Mesenteric fat pad (tissue), 1 donor: ENCODE measurements around the gene ADCYAP1R1. TPM values are rescaled to one million over a fixed set of nuclear protein-coding genes. Genes with fewer than 3 reads are reported as not detected.

Experiments
- DNase-seq: peaks from one replicate; pipeline ENCODE4 v3.0.0-alpha.2; 2020; ENCODE audit warnings: low spot score
- total RNA-seq: library from RNA; stranded (reverse); fragmentation: NEBNext Ultra II Directional; extraction: Animal tissue kit (Norgen Biotek cat#: 25700); gene quantifications from one replicate; pipeline ENCODE4 v1.2.1, GENCODE V29; 2021
- donor health status: DM: yes; HTN: yes; CAD: no.

ADCYAP1R1 gene
- total RNA-seq, 1 donor from 2014 or later = 2.5 TPM

GRCh38 chr7:31067491-31067890 lies 15.4 kb downstream of the ADCYAP1R1 start:
- peak; percentile 22 for DNase-seq

- peak; percentile 73 for DNase-seq
These were observed 16.0 kb downstream of the ADCYAP1R1 start for GRCh38 chr7:31068006-31068675.

DNA sequence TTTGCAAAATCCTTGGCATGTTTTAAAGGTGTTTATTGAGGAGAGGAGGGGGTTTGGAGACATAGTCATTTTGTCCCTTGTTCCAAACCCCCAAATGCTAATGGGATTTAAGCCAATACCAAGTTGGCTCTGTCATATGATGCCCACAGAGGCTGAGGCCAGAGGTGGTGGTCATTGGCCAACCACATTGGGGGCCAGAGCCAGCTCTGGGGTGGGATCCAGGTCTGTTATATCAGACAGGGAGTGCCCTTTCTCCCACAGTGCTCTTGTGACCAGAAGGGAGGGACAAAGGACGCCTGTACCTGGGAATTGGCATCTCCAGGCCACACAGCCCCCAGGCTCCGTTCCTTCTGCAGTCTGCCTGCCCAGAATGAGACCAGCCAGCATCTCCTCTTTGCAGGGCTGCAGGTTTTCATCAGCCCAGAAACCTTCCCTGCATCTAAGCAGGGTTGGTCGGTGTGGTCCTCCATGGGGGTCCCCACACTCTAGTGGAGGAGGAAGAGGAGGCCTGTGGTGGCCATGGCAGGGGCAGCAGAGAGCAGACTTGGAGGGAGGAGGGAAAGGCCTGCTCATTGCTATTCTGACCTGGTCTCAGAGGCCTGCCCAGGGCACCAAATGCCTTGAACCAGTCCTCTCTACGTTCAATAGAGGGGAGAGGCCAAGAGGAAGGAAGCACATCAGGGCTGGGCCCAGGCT lies 17.9 kb downstream of the ADCYAP1R1 start:
- peak; percentile 80 for DNase-seq

DNA sequence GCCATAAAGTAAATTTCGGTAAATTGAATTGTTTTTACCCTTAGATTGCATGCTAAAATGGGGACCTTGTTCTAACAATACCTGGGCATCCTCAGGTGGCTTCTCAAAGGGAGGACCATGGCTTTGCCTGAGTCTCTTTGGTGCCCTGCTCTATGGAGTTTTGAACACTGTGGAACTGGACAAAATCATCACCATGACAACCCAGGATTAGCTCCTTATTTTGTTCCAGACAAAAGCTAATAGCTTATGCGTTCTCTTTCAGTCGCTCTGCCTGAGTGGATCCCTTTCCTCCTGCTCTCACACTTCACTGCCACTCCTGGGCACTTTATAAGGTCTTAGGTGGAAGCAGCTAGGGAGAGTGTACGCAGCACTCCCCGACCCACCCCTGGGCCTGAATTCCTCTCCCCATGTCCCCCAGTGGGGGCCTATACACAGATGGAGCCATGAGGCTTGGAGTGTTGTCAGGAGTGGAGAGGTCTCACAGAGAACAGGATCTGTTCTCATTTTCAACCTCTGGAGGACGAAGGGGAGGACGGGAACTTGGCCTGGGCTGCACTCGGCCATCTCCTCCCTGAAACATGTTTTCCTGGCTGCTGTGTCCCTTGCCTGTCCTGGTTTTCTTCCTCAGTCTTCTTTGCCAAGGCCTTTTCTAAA lies 19.0 kb downstream of the ADCYAP1R1 start:
- no peak for DNase-seq

GRCh38 chr7:31071645-31072029 lies 19.5 kb downstream of the ADCYAP1R1 start:
- DNase-seq = no peak

- DNase-seq = no peak
These were observed 21.4 kb downstream of the ADCYAP1R1 start for GRCh38 chr7:31073326-31074119.

GRCh38 chr7:31074120-31074383 lies 21.9 kb downstream of the ADCYAP1R1 start:
- DNase-seq = no peak

DNA sequence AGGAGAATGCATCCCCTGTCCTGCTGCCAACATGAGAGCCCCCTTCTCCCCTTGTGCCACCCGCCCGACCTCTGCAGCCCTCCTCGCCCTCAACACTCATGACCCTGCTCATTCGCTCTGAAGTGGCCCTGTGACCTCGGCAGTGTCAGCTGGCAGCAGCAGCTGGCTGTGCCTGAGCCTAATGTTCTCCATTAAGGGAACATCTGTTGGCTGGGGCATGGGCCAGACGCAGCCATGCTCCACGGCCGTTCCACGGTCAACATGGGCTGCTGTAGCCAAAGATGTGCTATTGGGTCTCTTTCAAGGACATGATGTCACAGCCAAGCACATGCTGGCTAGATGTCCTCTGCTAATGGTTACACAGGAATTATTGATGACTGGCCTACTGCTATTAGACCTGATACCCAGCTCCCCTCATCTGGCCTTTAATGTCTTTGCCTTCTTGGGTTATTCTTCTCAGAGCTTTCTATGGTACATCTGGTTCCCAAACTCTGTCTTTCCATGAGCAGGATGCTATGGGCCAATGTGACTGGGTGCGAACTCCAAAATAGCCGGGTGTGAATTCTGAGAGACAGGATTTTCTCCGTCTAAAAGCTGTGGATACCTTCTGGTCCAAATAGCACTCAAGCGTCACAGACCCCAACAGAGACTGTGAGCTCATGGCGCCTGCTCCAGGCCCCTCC lies 22.4 kb downstream of the ADCYAP1R1 start:
- DNase-seq = no peak

DNA sequence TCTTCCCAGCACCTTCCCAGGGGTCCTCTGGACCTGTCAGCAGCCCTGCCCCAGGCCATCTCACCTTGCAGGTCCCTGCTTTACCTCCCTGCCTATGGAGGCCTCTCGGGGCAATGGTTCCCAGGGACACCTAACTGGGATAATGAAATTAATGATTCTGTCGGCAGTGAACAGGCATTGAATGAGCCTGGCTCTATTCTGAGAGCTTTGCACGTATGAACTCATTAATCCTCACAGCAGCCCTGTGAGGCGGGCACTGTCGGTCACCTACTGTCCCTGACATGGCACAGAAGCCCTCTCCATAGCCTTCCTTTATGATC lies 22.9 kb downstream of the ADCYAP1R1 start:
- no peak for DNase-seq

DNA sequence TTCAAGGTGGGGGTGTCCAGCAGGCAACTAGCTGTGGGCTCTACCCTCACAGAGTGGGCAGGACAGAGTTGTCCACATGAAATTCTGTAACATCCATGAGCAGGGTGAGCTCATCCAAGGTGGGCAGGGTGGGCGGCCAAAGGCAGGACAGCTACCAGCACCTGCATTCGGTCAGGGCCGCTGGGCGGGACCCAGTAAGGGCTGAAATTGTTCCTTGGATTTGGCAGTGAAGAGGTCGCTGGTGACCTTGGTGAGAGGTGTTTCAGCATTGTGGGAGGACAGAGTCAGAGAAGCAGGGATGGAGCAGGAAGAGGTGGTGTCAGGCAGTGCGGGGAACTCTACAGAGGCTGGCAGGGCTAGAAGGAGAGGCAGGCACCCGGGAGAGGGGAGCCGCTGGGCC lies 23.9 kb downstream of the ADCYAP1R1 start:
- DNase-seq = no peak

DNA sequence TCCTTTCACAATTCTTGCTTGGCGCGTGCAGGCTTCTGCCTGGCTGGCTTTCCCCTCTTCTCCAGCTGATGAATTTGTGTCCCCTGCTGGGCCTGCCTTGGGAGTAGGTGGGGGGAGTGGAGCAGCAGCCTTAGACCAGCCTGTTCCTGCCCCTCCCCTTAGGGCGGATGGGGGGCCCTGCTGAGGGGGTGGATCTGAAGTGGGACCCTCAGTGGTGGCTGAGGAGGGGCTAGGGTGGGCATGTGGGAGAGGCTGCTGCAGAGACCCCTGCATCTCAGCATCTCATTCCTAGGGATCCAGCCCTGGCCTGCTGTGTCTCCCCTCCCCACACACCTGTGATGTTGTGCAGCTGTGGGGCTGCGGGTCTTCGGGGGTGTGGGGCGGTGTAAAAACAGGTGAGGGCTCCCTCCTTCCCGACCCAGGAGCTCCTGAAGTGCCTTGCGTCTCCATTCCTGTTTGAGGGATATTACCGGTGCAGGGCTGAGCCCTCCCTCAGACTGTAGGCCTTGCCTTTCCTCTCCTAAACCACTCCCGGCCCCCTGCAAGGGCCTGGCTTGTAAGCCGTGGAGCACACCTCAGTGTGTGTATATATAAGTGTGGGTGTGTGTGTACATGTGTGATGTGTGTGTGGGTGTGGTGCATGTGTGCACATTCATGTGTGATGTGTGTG lies 24.7 kb downstream of the ADCYAP1R1 start:
- DNase-seq = no peak

GRCh38 chr7:31077484-31078362 lies 25.6 kb downstream of the ADCYAP1R1 start:
- no peak for DNase-seq

GRCh38 chr7:31078363-31078990 lies 26.4 kb downstream of the ADCYAP1R1 start:
- DNase-seq = no peak

- DNase-seq = no peak
These were observed 27.2 kb downstream of the ADCYAP1R1 start for GRCh38 chr7:31079126-31079823.

DNA sequence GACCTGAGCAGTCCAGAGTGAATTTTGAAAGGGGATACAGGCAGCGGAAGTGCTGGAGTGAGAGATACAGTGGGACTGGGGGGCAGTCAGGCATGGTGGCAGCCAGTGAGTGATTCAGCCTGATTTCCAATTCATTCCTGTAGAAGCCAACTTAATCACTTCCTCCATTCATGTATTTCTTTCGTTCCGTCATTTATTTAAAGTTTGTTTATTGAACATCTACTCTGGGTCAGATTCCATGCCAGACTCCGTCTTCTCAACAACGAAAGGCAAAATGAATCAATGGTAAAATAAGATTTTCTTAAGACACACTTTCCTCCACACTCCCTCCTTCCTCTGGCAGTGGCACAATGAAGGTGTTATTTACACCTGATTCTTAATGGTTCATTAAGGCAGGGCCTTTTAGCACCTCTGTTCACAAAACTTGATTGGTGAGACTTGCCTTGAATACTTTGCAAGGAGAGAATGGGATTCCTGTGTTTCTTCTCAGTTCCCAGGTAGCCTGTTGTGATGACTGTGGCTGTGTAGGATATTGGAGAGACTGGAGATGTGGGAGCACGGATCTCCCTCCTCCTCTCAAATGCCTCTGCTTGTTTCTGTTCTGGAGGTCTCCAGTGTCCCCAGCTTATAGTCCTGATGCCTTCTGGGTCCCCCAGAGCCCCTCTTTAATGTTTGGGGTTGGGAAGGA lies 27.9 kb downstream of the ADCYAP1R1 start:
- DNase-seq = no peak

DNA sequence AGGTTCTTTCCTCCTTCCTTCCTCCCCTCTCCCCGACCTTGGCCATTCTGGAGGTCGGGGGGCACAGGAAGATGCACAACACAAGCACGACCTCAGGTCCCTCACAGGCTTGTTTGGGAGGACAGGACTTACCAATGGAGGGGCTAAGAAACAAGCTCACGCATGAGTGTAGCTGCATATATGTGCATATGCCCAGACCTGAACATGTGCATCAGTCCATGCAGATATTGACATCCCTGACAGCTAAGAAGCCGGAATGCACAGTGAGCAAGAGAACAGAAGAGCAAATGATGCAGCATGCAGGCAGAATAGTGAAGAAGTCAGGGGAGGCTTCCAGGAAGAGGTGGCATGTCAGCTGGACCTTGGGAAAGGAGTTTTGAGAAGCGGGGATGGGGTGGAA lies 28.7 kb downstream of the ADCYAP1R1 start:
- DNase-seq = no peak

- DNase-seq = no peak
These were observed 29.9 kb downstream of the ADCYAP1R1 start for GRCh38 chr7:31082017-31082416.

DNA sequence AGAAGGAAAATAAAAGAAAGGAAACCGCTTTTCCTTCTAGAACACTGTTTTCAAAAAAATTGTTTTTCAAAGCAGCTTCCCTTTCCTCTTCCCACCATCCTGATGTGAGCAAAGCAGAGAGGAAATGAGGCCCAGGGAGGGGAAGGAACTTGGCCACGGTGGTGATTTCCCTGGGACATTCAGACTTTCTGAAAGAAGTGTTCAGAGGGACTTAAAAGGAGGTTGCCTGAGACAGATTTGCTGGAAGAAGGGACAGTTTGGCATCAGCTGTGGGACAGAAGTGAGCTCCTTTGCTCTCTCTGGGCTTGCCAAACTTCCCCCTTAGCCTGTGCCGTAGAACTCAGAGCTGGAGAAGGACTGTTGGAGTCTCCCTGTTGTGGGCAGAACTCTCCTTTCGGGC lies 30.3 kb downstream of the ADCYAP1R1 start:
- no peak for DNase-seq
